ENCODE data around the gene COL16A1.
A peak's percentile ranks its signal among the peaks of the same experiment; 100 is the strongest.

Gene COL16A1

GRCh38 chr1:31609514-31610118 lies 94.2 kb downstream of the COL16A1 start:
- Mint-ChIP-seq H3K4me3 (no peak overlapping the region), H3K9me3 (no peaks in the 10 kb centered on the region), H3K4me1 (peaks cover 4% of the 10 kb centered on the region), H3K27me3 (peaks cover 1% of the 10 kb centered on the region), H3K27ac (peak overlapping the region; percentile 9), H3K36me3 (no peaks in the 10 kb centered on the region)

GRCh38 chr1:31607360-31607759 lies 96.5 kb downstream of the COL16A1 start:
- peaks cover 4% of the 10 kb centered on the region for H3K4me1 Mint-ChIP-seq
- no peak overlapping the region for H3K27ac Mint-ChIP-seq
- H3K4me3 Mint-ChIP-seq, result no peak overlapping the region
- no peaks in the 10 kb centered on the region for H3K9me3 Mint-ChIP-seq
- H3K36me3 Mint-ChIP-seq, result no peaks in the 10 kb centered on the region
- H3K27me3 Mint-ChIP-seq, result peaks cover 1% of the 10 kb centered on the region

DNA sequence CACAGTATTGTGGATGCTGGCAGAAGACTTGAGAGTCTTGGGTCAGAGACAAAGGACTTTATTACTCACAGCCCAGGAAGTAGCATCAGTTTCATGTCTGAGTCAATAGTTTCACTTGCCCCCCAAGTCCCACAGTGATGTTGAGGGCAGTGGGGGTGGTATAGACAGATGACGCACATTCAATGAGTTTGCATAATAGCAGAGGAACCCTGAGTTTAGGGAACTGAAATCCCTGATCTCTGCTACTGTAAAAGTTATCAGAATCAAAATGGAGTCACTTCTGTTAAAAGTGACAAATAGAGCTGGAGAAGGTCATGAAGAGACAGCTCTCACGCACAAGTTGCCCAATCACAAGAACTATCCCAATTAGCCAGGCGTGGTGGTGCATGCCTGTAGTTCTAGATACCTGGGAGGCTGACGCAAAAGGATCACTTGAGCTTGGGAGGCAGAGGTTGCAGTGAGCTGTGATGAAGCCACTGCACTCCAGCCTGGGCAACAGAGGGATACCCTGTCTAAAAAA lies 97.8 kb downstream of the COL16A1 start:
- no peaks in the 10 kb centered on the region for H3K9me3 Mint-ChIP-seq
- H3K36me3 Mint-ChIP-seq, result no peaks in the 10 kb centered on the region
- H3K27ac Mint-ChIP-seq, result no peak overlapping the region
- H3K4me3 Mint-ChIP-seq, result no peak overlapping the region
- peaks cover 1% of the 10 kb centered on the region for H3K27me3 Mint-ChIP-seq
- H3K4me1 Mint-ChIP-seq, result peaks cover 4% of the 10 kb centered on the region
